NCI-H1436 (cell line): ENCODE data around the gene DENND5B.
"Not testable (repeated sequence)": the region's sequence is repeated elsewhere in the genome, so short reads cannot be mapped to it uniquely, and the experiment has no call there.

Source experiments
- DNase-seq: peaks from one replicate; lab custom pipeline; 2025; lab: John Stamatoyannopoulos, UW

The DENND5B gene

GRCh38 chr12:31591380-31591901, 505 bp upstream of the DENND5B start:
- no peak for DNase-seq

DNA sequence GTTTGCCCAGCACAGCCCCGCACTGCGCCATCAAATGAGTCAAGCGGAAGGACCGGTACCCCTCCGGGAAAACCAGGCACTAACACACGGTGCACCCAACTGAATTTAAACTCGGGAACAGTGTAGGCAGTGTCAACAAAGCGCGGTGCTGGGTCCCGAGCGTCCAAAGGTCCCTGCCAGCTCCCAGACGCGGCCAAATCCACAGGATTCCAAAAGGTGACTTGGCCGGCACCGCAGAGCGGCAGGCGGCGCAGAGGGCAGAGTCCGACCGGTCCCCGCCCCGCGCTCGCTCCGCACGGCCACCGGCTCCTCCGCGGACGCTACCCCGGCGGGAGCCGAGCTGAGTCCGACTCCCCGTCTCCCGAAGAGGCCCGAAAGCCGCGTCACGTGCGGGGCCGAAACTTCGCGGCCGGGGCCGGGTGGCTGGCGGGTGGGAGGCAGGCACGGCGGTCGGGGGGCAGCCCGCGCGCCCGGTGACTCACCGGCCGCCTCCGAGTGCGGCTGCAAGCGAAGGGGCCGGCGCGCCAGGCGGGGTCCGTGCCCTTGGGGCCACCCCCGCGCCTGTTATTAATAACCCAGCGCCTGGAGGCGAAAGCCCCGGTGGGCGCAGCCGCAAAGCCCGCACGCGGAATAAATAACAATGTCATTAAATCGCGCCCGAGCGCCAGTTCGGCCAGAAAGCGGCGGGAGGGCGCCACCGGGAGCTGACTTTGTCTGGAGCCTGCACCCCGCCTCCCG, 863 bp downstream of the DENND5B start:
- DNase-seq = no peak

- peak; percentile 26 for DNase-seq
Measured at GRCh38 chr12:31589598-31589903, 1.4 kb downstream of the DENND5B start.

- no peak for DNase-seq
Measured at GRCh38 chr12:31588976-31589375, 2.0 kb downstream of the DENND5B start.

DNA sequence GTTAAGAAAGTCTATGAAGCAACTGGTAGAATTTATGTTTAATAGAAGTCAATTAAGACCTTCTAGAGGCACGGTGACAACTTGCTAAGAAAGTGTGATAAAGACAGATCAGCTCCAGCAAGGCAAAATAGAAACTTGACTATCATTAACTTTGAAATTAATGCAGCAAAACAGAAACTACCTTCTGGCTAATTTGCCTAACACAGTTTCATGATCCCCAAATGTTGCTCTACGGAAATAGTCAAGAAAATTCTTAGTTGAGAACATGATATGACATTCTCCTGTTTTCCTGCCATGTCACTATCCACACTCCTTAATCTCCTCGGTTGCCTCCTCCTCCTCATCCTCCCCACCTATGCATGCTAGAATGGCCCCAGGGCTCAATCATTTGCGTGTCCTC, 4.2 kb downstream of the DENND5B start:
- DNase-seq = no peak

DNA sequence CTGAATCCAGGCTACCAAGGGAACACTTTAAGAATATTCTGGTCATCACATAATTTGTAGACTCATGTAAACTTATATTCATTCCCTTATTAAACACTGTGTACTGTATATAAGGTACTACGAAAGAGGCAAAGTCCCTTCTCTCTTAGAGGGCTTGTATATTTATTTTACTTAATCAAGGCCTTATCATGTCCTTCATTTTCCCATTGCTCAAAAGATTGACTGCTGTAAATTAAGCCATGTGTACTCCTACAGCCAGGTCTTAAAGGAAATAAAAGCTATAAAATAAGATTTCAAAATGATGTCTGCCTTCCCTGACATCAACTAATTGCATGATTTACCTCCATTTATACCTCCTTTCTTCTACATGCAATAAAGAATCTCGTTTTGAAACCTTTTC, 5.0 kb downstream of the DENND5B start:
- DNase-seq = no peak

- DNase-seq = no peak
Measured at GRCh38 chr12:31585271-31585670, 5.7 kb downstream of the DENND5B start.

GRCh38 chr12:31584782-31585181, 6.2 kb downstream of the DENND5B start:
- DNase-seq = no peak

DNA sequence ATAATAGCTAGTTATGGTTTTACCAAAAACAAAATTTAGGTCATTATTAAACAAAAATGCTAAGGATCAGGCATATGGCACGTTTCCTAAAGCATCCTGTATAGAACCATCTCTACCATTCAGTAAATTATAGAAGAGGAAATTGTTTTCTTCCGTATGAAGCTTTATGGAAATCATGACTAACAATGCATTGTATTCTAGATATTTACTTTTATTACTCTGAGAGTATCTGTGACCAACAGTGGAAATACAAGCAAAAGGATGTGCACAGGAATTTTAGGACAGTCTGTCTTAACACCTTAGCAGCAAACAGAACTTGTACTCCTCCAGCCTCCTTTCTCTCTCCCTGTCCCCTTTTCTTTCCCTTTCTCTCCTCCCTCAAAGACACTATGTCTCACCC, 7.1 kb downstream of the DENND5B start:
- no peak for DNase-seq

DNA sequence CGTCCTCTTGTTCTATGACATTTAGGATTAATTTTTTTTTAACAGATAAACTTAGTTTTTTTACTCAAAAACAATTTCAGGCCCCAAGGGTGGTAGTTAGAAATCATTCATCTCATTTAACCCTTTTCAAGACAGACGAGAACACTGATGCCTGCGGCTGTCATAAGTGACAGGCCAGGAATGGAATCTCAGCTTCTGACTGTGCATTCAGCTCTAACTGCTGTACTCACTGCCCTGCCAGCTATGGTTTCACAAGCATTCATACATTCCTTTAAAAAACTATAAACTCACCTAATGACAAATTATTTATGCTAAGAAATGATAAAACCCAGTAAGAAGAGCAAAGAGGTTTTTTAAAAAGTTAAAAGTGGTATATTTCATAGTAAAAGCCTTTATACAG, 8.8 kb downstream of the DENND5B start:
- DNase-seq = no peak

DNA sequence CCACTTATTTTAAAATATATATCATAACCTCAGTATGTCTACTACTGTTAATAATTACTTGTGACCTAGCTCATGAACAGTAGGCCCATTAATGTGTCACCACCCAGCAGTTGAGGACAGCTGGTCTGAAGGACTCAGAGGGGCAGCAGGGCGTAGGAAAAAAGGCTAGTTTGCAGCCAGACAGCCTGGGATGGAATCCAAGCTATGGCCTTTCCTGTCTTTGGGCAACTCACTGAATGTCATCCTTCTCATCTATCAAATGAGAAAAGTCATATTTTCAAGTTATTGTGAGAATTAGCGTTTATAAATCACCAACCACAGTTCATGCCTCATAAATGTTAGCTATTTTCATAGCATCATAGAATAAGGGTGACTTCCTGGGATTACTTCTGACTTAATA, 12.3 kb downstream of the DENND5B start:
- no peak for DNase-seq

DNA sequence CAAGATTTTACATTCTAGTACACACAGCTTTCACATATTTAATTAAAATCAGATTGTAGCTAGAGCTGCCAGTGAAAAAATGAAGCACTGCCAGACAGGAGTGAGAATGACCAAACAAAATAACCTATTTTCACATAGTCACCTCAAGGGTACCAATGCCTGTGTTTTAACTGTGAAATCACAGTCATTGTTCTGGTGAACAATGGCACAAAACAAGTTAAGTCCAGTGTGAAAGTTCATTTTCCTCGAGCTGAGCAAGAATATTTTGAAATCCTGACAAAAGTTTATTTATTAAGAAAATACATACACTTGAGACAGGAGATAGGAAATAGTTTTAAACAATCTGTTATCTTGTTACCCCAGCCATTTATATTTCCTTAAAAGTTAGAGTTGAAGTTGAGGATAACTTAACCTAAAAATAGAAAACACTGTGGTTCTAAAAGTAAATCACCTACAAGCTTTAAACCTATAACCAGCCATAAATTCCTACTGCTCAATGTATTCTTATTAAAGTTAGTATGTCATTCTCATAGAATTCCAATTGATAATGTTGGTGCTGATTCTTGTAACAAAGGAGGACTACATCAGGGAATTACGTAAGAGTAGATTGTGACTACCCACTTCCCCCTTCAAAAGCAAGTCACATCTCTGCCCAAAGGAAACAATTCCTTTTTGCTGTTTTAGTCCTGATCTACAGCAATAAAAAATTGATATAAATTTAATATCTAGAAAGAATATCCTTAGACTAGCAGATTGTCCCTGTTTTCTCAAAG, 15.9 kb downstream of the DENND5B start:
- no peak for DNase-seq

- DNase-seq = not testable (repeated sequence)
Measured at GRCh38 chr12:31574367-31574766, 16.6 kb downstream of the DENND5B start.

DNA sequence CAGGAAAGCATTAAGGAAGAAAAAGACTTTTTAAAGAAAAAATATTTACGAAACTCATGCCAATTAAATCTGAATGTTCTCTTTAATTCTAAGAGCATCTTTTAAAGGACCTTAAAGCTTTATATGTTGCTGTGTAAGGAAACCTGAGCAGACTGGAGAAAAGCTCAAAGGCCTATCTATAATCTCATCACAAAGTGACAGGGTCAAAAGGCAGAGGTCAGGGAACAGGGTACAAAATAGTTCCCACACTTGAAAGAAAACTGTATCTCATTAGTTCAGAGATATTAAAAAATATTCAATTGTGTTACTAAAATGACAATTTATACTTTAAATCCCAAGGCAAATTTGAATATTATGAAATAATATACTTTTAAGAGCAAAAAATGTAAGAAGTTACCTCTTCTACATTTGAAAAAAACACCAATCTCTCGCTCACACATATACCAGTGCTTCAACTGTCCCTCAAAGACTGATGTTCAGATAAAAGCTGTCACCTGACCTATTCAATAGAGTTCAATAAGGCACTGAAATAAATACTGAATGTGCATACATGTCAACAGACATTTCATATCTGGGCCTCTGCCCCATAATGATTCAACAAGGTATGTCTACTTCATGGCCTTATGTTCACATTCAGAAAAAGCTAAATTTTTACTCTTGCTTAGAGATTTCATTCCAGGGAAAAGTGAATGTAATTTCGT, 17.9 kb downstream of the DENND5B start:
- no peak for DNase-seq

GRCh38 chr12:31570880-31571279, 20.1 kb downstream of the DENND5B start:
- no peak for DNase-seq

DNA sequence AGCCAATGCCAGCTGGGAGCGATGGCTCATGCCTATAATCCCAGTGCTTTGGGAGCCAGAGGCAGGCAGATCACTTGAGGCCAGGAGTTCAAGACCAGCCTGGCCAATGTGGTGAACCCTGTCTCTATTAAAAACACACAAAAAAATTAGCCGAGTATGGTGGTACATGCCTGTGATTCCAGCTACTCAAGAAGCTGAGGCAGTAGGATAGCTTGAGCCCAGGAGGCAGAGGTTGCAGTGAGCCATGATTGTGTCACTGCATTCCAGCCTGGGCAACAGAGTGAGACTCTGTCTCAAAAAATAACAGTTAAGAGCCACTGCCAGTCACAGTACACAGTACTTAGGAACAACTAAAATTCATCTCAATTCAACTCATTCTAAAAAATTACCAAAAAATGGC, 21.4 kb downstream of the DENND5B start:
- DNase-seq = not testable (repeated sequence)

GRCh38 chr12:31568498-31568897, 22.4 kb downstream of the DENND5B start:
- no peak for DNase-seq

- no peak for DNase-seq
Measured at GRCh38 chr12:31567029-31567428, 23.9 kb downstream of the DENND5B start.

GRCh38 chr12:31566547-31566946, 24.4 kb downstream of the DENND5B start:
- DNase-seq = no peak

- no peak for DNase-seq
Measured at GRCh38 chr12:31562594-31563328, 28.2 kb downstream of the DENND5B start.

DNA sequence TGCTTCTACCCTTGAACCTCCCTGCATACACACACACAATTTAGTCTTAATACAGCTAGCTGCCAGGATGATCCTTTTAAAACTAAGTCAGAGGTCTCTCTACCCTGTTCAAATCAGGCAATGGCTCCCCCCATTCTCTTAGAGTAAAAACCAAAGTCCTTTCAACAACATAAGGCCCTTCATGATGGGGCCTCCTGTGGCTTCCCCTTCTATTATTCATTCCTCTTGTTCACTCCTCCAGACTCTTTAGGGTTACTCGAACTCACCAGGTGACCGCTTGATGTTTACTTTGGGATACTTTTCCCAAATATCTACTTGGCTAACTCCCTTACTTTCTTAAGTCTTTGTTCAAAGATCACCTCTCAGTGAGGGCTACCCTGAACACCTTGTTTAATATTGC, 30.4 kb downstream of the DENND5B start:
- DNase-seq = no peak

GRCh38 chr12:31558521-31558920, 32.4 kb downstream of the DENND5B start:
- DNase-seq = no peak
